ENCODE data around the gene PER2. TPM values are rescaled to one million over a fixed set of nuclear protein-coding genes. Genes with fewer than 3 reads are reported as not detected.
A peak's percentile ranks its signal among the peaks of the same experiment; 100 is the strongest.

Gene PER2
- total and polyA plus RNA-seq, 9 of the 15 experiments (the other 6 are each of a cell fraction or from before 2014, with no cell fraction given), result 1.1 to 10.3 (median 2.9) TPM

GRCh38 chr2:238238766-238239542 is 49.5 kb downstream of the PER2 start (continued):
- no peak for TF ChIP-seq ZNF586 (CRISPR knock-in tag; conservative IDR thresholded peaks at IDR 0.05)
- TF ChIP-seq ZNF184 (CRISPR knock-in tag; IDR thresholded peaks at IDR 0.05), result no peak
- no peak for TF ChIP-seq ARID3B (CRISPR knock-in tag; IDR thresholded peaks at IDR 0.05; ENCODE audit: borderline replicate concordance)
- no peak for TF ChIP-seq MEF2D (tag; conservative IDR thresholded peaks at IDR 0.05; ENCODE audit: low read depth)
- TF ChIP-seq MTA3 (IDR thresholded peaks at IDR 0.05; ENCODE audit: borderline replicate concordance), result no peak
- no peak for TF ChIP-seq ARNT (IDR thresholded peaks at IDR 0.05)
- no peak for TF ChIP-seq POLR2AphosphoS2 (IDR thresholded peaks at IDR 0.05; ENCODE audit: low read length)
- no peak for TF ChIP-seq ZNF274 (IDR thresholded peaks at IDR 0.05; ENCODE audit: borderline replicate concordance, low read depth, low read length)
- TF ChIP-seq ZBTB49 (CRISPR knock-in tag; IDR thresholded peaks at IDR 0.05; ENCODE audit: borderline replicate concordance), result peak; percentile 96
- TF ChIP-seq ASH1L (IDR thresholded peaks at IDR 0.05; ENCODE audit: borderline replicate concordance, low read depth, partially characterized antibody), result no peak
- peak; percentile 82 for TF ChIP-seq STAG1 (CRISPR knock-in tag; IDR thresholded peaks at IDR 0.05; ENCODE audit: borderline replicate concordance)
- TF ChIP-seq ID3 (CRISPR knock-in tag; IDR thresholded peaks at IDR 0.05), result no peak
- peak; percentile 80 for TF ChIP-seq ID3 (tag; IDR thresholded peaks at IDR 0.05)
- TF ChIP-seq PPARD (CRISPR knock-in tag; IDR thresholded peaks at IDR 0.05), result no peak
- no peak for TF ChIP-seq ZNF655 (CRISPR knock-in tag; IDR thresholded peaks at IDR 0.05)
- no peak for TF ChIP-seq NFXL1 (CRISPR knock-in tag; IDR thresholded peaks at IDR 0.05)
- TF ChIP-seq CHD2 (IDR thresholded peaks at IDR 0.05; ENCODE audit: low read depth, low read length), result no peak
- no peak for TF ChIP-seq CHD4 (IDR thresholded peaks at IDR 0.05; ENCODE audit: insufficient read depth, insufficient replicate concordance, low read depth, low read length, poor library complexity, severe bottlenecking)
- TF ChIP-seq SUPT5H (IDR thresholded peaks at IDR 0.05), result no peak
- no peak for TF ChIP-seq CHAMP1 (IDR thresholded peaks at IDR 0.05)
- no peak for TF ChIP-seq U2AF2 (optimal IDR thresholded peaks at IDR 0.05; ENCODE audit: low read depth, low read length)

All from K562 (cell line).